K562 (cell line): Measurements from ENCODE around the gene JMJD1C. TPM values are rescaled to one million over a fixed set of nuclear protein-coding genes. Genes with fewer than 3 reads are reported as not detected.

Source experiments
- ASH1L ChIP-seq: fragments of 450-650 bp; IDR thresholded peaks from 2 replicates; pipeline ENCODE4 v1.6.1; 2018; ENCODE audit warnings: borderline replicate concordance, mild to moderate bottlenecking, low read depth; ENCODE audit not compliant: partially characterized antibody
- CEBPG ChIP-seq, 3 experiments: fragments of 200-800 bp in 1 of 3; sonication (Bioruptor generic) in 1 of 3; sonication (generic) in 1 of 3; formaldehyde crosslinking in 1 of 3; IDR thresholded peaks in 2 of 3; conservative IDR thresholded peaks in 1 of 3; 2 replicates each; pipeline versions ENCODE4 v1.6.1 to v1.8.0; 2016 to 2022; ENCODE audit warnings: missing compliant biosample characterization in 2 of 3, missing genetic modification characterization in 2 of 3, mild to moderate bottlenecking in 1 of 3, missing genetic modification reagents in 1 of 3
- DIDO1 ChIP-seq: fragments of 450-650 bp; IDR thresholded peaks from 2 replicates; pipeline ENCODE4 v1.6.1; 2016; ENCODE audit warnings: low read depth, missing biosample characterization, missing genetic modification characterization
- HDAC8 ChIP-seq: fragments of 450-650 bp; IDR thresholded peaks from 2 replicates; pipeline ENCODE4 v1.6.1; 2016; ENCODE audit warnings: mild to moderate bottlenecking, missing genetic modification characterization, moderate library complexity, missing compliant biosample characterization
- HMGN3 ChIP-seq: IDR thresholded peaks from 2 replicates; pipeline ENCODE4 v1.6.1; 2011; ENCODE audit warnings: borderline replicate concordance, low read depth, mild to moderate bottlenecking, mixed read lengths, low read length; ENCODE audit not compliant: insufficient read length; ENCODE audit errors: extremely low read depth
- KHSRP ChIP-seq: fragments of 450-650 bp; IDR thresholded peaks from 2 replicates; pipeline ENCODE4 v1.6.1; 2017
- OTX1 ChIP-seq: fragments of 450-650 bp; formaldehyde crosslinking; IDR thresholded peaks from 2 replicates; pipeline ENCODE4 v1.4.0; 2022; ENCODE audit warnings: mild to moderate bottlenecking
- PHTF2 ChIP-seq: fragments of 250-450 bp; sonication (Bioruptor Pico); IDR thresholded peaks from 2 replicates; pipeline ENCODE4 v1.5.0; 2021; ENCODE audit warnings: mild to moderate bottlenecking
- RAD51 ChIP-seq: fragments of 450-650 bp; IDR thresholded peaks from 2 replicates; pipeline ENCODE4 v1.7.1; 2016; ENCODE audit warnings: low read depth, mild to moderate bottlenecking, borderline replicate concordance
- SIRT6 ChIP-seq: IDR thresholded peaks from one replicate; pipeline ENCODE4 v1.6.1; 2012; ENCODE audit warnings: low read depth, mild to moderate bottlenecking, control low read depth, inconsistent platforms, low read length, moderate library complexity
- SREBF2 ChIP-seq: sonication (generic); formaldehyde crosslinking; IDR thresholded peaks from 2 replicates; pipeline ENCODE4 v1.4.0; 2020; ENCODE audit warnings: mild to moderate bottlenecking, missing genetic modification reagents
- TCF7L2 ChIP-seq: fragments of 150-350 bp; IDR thresholded peaks from 2 replicates; pipeline ENCODE4 v1.6.1; 2016; ENCODE audit warnings: low read depth, mild to moderate bottlenecking, low read length, moderate library complexity
- WHSC1 ChIP-seq: IDR thresholded peaks from one replicate; pipeline ENCODE4 v1.6.1; 2012; ENCODE audit warnings: low read length, control low read depth, inconsistent platforms
- ZBTB7A ChIP-seq: IDR thresholded peaks from 2 replicates; pipeline ENCODE4 v1.6.1; 2011; ENCODE audit warnings: low read depth, mild to moderate bottlenecking, low read length, moderate library complexity, borderline replicate concordance; ENCODE audit not compliant: control insufficient read depth
- ZNF134 ChIP-seq: fragments of 250-450 bp; sonication (Bioruptor Pico); conservative IDR thresholded peaks from 2 replicates; pipeline ENCODE4 v1.4.0; 2020
- polyA plus RNA-seq, 8 experiments: library from polyadenylated mRNA; depleted of rRNA in 4 of 8; stranded (reverse) in 5 of 8; unstranded in 3 of 8; fragments of >200 nt; fragmentation: Nextera tagmentation in 2 of 8; fragmentation: Illumina TruSeq in 1 of 8; extraction: Ambion mirVana in 2 of 8; extraction: Trizol in 1 of 8; gene quantifications; 2 replicates each; pipeline versions ENCODE4 v1.2.1 to v1.2.3, GENCODE V29; 2011 to 2014; ENCODE audit warnings: inconsistent platforms in 1 of 8, missing spikeins in 1 of 8
- total RNA-seq, 7 experiments: library from RNA; depleted of rRNA in 6 of 7; stranded (reverse); fragments of >200 nt in 6 of 7; fragmentation: Illumina TruSeq in 2 of 7; extraction: Trizol in 2 of 7; gene quantifications; 2 replicates each; pipeline versions ENCODE4 v1.2.1 to v1.2.3, GENCODE V29; 2011 to 2021; ENCODE audit warnings: low replicate concordance in 1 of 7
- TF ChIP-seq, protein P1 (sequence below): fragments of 250-450 bp; sonication (Bioruptor Pico); IDR thresholded peaks from 2 replicates; pipeline ENCODE4 v1.5.0; 2020; ENCODE audit warnings: mild to moderate bottlenecking, borderline replicate concordance
- TF ChIP-seq, protein P2 (sequence below): fragments of 450-650 bp; IDR thresholded peaks from 2 replicates; pipeline ENCODE4 v1.7.1; 2018; ENCODE audit warnings: mild to moderate bottlenecking, low read depth; ENCODE audit not compliant: partially characterized antibody
- TF ChIP-seq, protein P3 (sequence below): fragments of 250-450 bp; sonication (Bioruptor Pico); IDR thresholded peaks from 2 replicates; pipeline ENCODE4 v1.5.0; 2020; ENCODE audit warnings: mild to moderate bottlenecking
- TF ChIP-seq, protein P4 (sequence below), 2 experiments: IDR thresholded peaks in 1 of 2; conservative IDR thresholded peaks in 1 of 2; 2 replicates each; pipeline ENCODE4 v1.6.1; 2016; ENCODE audit warnings: low read depth in 2 of 2, mild to moderate bottlenecking in 1 of 2, missing compliant biosample characterization in 1 of 2, missing genetic modification characterization in 1 of 2, moderate library complexity in 1 of 2

Gene JMJD1C
- total and polyA plus RNA-seq, 9 of the 15 experiments (the other 6 are each of a cell fraction or from before 2014, with no cell fraction given), result 25.3 to 68.0 (median 47.2) TPM

DNA sequence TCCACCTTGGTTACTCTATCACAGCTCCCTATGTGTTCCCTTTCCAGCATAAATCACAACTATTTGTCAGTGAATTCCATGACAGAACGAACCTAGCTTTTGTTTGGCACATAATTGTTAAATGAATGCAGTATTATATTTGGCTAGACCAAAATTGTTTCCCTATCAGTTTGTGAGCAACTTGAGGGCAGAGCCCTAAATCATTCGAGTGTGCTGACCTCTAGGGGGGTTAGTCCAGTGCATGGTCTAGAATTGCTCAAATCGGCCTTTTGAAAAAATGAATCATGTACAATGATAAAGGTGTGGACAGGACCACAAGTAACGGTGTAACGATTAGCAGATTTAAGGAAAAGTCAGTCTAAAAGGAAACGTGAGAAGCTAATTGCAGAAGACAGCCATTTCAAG lies 333.1 kb downstream of the JMJD1C start (continued):
- TF ChIP-seq, protein P1, sequence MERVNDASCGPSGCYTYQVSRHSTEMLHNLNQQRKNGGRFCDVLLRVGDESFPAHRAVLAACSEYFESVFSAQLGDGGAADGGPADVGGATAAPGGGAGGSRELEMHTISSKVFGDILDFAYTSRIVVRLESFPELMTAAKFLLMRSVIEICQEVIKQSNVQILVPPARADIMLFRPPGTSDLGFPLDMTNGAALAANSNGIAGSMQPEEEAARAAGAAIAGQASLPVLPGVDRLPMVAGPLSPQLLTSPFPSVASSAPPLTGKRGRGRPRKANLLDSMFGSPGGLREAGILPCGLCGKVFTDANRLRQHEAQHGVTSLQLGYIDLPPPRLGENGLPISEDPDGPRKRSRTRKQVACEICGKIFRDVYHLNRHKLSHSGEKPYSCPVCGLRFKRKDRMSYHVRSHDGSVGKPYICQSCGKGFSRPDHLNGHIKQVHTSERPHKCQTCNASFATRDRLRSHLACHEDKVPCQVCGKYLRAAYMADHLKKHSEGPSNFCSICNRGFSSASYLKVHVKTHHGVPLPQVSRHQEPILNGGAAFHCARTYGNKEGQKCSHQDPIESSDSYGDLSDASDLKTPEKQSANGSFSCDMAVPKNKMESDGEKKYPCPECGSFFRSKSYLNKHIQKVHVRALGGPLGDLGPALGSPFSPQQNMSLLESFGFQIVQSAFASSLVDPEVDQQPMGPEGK, result peak; percentile 72; the same call in 1 of the 2 replicates
- no peak for TF ChIP-seq KHSRP
- no peak for TF ChIP-seq ZBTB7A
- no peak for TF ChIP-seq CEBPG (CRISPR knock-in tag; IDR thresholded peaks at IDR 0.05)
- no peak for TF ChIP-seq CEBPG (tag; conservative IDR thresholded peaks at IDR 0.05 in 1 of 2, IDR thresholded peaks at IDR 0.05 in 1 of 2)
- TF ChIP-seq SREBF2 (CRISPR knock-in tag), result 0 out of 2 replicates have a peak, but pooled peaks have one; percentile 34
- peak; percentile 69; the same call in 1 of the 2 replicates for TF ChIP-seq HDAC8 (tag)
- TF ChIP-seq, protein P2, sequence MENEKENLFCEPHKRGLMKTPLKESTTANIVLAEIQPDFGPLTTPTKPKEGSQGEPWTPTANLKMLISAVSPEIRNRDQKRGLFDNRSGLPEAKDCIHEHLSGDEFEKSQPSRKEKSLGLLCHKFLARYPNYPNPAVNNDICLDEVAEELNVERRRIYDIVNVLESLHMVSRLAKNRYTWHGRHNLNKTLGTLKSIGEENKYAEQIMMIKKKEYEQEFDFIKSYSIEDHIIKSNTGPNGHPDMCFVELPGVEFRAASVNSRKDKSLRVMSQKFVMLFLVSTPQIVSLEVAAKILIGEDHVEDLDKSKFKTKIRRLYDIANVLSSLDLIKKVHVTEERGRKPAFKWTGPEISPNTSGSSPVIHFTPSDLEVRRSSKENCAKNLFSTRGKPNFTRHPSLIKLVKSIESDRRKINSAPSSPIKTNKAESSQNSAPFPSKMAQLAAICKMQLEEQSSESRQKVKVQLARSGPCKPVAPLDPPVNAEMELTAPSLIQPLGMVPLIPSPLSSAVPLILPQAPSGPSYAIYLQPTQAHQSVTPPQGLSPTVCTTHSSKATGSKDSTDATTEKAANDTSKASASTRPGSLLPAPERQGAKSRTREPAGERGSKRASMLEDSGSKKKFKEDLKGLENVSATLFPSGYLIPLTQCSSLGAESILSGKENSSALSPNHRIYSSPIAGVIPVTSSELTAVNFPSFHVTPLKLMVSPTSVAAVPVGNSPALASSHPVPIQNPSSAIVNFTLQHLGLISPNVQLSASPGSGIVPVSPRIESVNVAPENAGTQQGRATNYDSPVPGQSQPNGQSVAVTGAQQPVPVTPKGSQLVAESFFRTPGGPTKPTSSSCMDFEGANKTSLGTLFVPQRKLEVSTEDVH, result no peak
- no peak for TF ChIP-seq RAD51
- no peak for TF ChIP-seq WHSC1
- no peak for TF ChIP-seq PHTF2 (CRISPR knock-in tag)
- TF ChIP-seq DIDO1 (tag), result peak; percentile 87
- peak; percentile 54 for TF ChIP-seq ASH1L
- TF ChIP-seq, protein P3, sequence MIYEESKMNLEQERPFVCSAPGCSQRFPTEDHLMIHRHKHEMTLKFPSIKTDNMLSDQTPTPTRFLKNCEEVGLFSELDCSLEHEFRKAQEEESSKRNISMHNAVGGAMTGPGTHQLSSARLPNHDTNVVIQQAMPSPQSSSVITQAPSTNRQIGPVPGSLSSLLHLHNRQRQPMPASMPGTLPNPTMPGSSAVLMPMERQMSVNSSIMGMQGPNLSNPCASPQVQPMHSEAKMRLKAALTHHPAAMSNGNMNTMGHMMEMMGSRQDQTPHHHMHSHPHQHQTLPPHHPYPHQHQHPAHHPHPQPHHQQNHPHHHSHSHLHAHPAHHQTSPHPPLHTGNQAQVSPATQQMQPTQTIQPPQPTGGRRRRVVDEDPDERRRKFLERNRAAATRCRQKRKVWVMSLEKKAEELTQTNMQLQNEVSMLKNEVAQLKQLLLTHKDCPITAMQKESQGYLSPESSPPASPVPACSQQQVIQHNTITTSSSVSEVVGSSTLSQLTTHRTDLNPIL, result 0 out of 2 replicates have a peak, but pooled peaks have one; percentile 36
- TF ChIP-seq OTX1 (CRISPR knock-in tag), result no peak
- TF ChIP-seq SIRT6, result no peak
- TF ChIP-seq, protein P4, sequence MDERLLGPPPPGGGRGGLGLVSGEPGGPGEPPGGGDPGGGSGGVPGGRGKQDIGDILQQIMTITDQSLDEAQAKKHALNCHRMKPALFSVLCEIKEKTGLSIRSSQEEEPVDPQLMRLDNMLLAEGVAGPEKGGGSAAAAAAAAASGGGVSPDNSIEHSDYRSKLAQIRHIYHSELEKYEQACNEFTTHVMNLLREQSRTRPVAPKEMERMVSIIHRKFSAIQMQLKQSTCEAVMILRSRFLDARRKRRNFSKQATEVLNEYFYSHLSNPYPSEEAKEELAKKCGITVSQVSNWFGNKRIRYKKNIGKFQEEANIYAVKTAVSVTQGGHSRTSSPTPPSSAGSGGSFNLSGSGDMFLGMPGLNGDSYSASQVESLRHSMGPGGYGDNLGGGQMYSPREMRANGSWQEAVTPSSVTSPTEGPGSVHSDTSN (CRISPR knock-in tag; IDR thresholded peaks at IDR 0.05; ENCODE audit: low read depth), result no peak
- TF ChIP-seq, protein P4 (tag; conservative IDR thresholded peaks at IDR 0.05; ENCODE audit: low read depth), result peak; percentile 77
- TF ChIP-seq TCF7L2, result no peak
- TF ChIP-seq HMGN3, result no peak
- TF ChIP-seq ZNF134, result no peak
